Activated naive CD8-positive, alpha-beta T cell treated with anti-CD3 and anti-CD28 coated beads for 36 hours (primary cell): Measurements from ENCODE around the gene FRG2C. TPM values are rescaled to one million over a fixed set of nuclear protein-coding genes. Genes with fewer than 3 reads are reported as not detected.
"Not testable (repeated sequence)": the region's sequence is repeated elsewhere in the genome, so short reads cannot be mapped to it uniquely, and the experiment has no call there.

ENCODE experiments used
- DNase-seq: peaks from one replicate; pipeline ENCODE4 v3.0.0; 2021
- H3K27ac Mint-ChIP-seq: one replicate; pipeline ENCODE4 v1.8.0; 2022; ENCODE audit warnings: mild to moderate bottlenecking, moderate library complexity, mixed read lengths
- H3K27me3 Mint-ChIP-seq: one replicate; pipeline ENCODE4 v1.8.0; 2022; ENCODE audit warnings: mild to moderate bottlenecking, mixed read lengths
- H3K36me3 Mint-ChIP-seq: one replicate; pipeline ENCODE4 v1.8.0; 2021; ENCODE audit warnings: mild to moderate bottlenecking, mixed read lengths
- H3K4me1 Mint-ChIP-seq: one replicate; pipeline ENCODE4 v1.8.0; 2021; ENCODE audit warnings: mixed read lengths
- H3K4me3 Mint-ChIP-seq: one replicate; pipeline ENCODE4 v1.8.0; 2022; ENCODE audit warnings: mild to moderate bottlenecking, moderate library complexity, mixed read lengths
- H3K9me3 Mint-ChIP-seq: one replicate; pipeline ENCODE4 v1.8.0; 2022; ENCODE audit warnings: mixed read lengths
- total RNA-seq, 2 experiments: library from RNA; stranded (reverse); gene quantifications; one replicate each; pipeline ENCODE4 v1.2.3, GENCODE V29; 2021

FRG2C gene
- total RNA-seq, 2 experiments from 2014 or later = not detected

- H3K9me3 Mint-ChIP-seq = peaks cover 11% of the 10 kb centered on the region
- not testable (repeated sequence) for DNase-seq, H3K36me3 Mint-ChIP-seq, H3K27ac Mint-ChIP-seq, H3K4me1 Mint-ChIP-seq
- peak overlapping the region; percentile 25 for H3K4me3 Mint-ChIP-seq
- H3K27me3 Mint-ChIP-seq = peaks cover 62% of the 10 kb centered on the region
Observed at GRCh38 chr3:75658411-75659107, 5.6 kb upstream of the FRG2C start.

GRCh38 chr3:75659108-75659433 lies 5.1 kb upstream of the FRG2C start:
- not testable (repeated sequence) for H3K4me1 Mint-ChIP-seq, H3K27ac Mint-ChIP-seq, DNase-seq, H3K4me3 Mint-ChIP-seq, H3K36me3 Mint-ChIP-seq
- Mint-ChIP-seq H3K27me3 (peaks cover 57% of the 10 kb centered on the region), H3K9me3 (peaks cover 11% of the 10 kb centered on the region)

- not testable (repeated sequence) for DNase-seq, H3K4me1 Mint-ChIP-seq, H3K4me3 Mint-ChIP-seq, H3K36me3 Mint-ChIP-seq, H3K27ac Mint-ChIP-seq
- H3K9me3 Mint-ChIP-seq = peaks cover 21% of the 10 kb centered on the region
- peaks cover 47% of the 10 kb centered on the region for H3K27me3 Mint-ChIP-seq
Observed at GRCh38 chr3:75665626-75666025, 1.5 kb downstream of the FRG2C start.

GRCh38 chr3:75667757-75668701 lies 3.9 kb downstream of the FRG2C start:
- H3K4me1 Mint-ChIP-seq, DNase-seq, H3K4me3 Mint-ChIP-seq, H3K27ac Mint-ChIP-seq: not testable (repeated sequence)
- Mint-ChIP-seq H3K9me3 (peaks cover 26% of the 10 kb centered on the region), H3K27me3 (peaks cover 58% of the 10 kb centered on the region), H3K36me3 (peaks cover 14% of the 10 kb centered on the region)

- Mint-ChIP-seq H3K27me3 (peaks cover 66% of the 10 kb centered on the region), H3K9me3 (peaks cover 33% of the 10 kb centered on the region), H3K36me3 (peaks cover 14% of the 10 kb centered on the region)
- H3K27ac Mint-ChIP-seq, H3K4me1 Mint-ChIP-seq, H3K4me3 Mint-ChIP-seq: not testable (repeated sequence)
- peak; percentile 41 for DNase-seq
Observed at GRCh38 chr3:75668759-75669347, 4.7 kb downstream of the FRG2C start.

GRCh38 chr3:75669348-75670297 lies 5.5 kb downstream of the FRG2C start:
- H3K4me1 Mint-ChIP-seq, H3K4me3 Mint-ChIP-seq, DNase-seq, H3K27ac Mint-ChIP-seq: not testable (repeated sequence)
- Mint-ChIP-seq H3K36me3 (peaks cover 14% of the 10 kb centered on the region), H3K9me3 (peaks cover 32% of the 10 kb centered on the region), H3K27me3 (peaks cover 61% of the 10 kb centered on the region)

- Mint-ChIP-seq H3K27me3 (peaks cover 54% of the 10 kb centered on the region), H3K36me3 (peaks cover 14% of the 10 kb centered on the region), H3K4me3 (peak overlapping the region; percentile 32), H3K9me3 (peaks cover 34% of the 10 kb centered on the region)
- H3K27ac Mint-ChIP-seq, H3K4me1 Mint-ChIP-seq, DNase-seq: not testable (repeated sequence)
Observed at GRCh38 chr3:75670298-75671286, 6.5 kb downstream of the FRG2C start.

GRCh38 chr3:75671287-75672139 lies 7.4 kb downstream of the FRG2C start:
- H3K4me3 Mint-ChIP-seq, H3K27ac Mint-ChIP-seq, DNase-seq, H3K4me1 Mint-ChIP-seq: not testable (repeated sequence)
- Mint-ChIP-seq H3K36me3 (peaks cover 17% of the 10 kb centered on the region), H3K9me3 (peaks cover 38% of the 10 kb centered on the region), H3K27me3 (peaks cover 50% of the 10 kb centered on the region)

- Mint-ChIP-seq H3K36me3 (peaks cover 17% of the 10 kb centered on the region), H3K27me3 (peaks cover 48% of the 10 kb centered on the region), H3K9me3 (peaks cover 36% of the 10 kb centered on the region)
- not testable (repeated sequence) for H3K4me1 Mint-ChIP-seq, H3K4me3 Mint-ChIP-seq, H3K27ac Mint-ChIP-seq
- peak; percentile 15 for DNase-seq
Observed at GRCh38 chr3:75672140-75672775, 8.1 kb downstream of the FRG2C start.

GRCh38 chr3:75683965-75684364 lies 19.8 kb downstream of the FRG2C start:
- not testable (repeated sequence) for H3K36me3 Mint-ChIP-seq, H3K4me3 Mint-ChIP-seq, H3K4me1 Mint-ChIP-seq, H3K27ac Mint-ChIP-seq, DNase-seq, H3K27me3 Mint-ChIP-seq
- peaks cover 23% of the 10 kb centered on the region for H3K9me3 Mint-ChIP-seq

GRCh38 chr3:75687323-75687722 lies 23.2 kb downstream of the FRG2C start:
- H3K27me3 Mint-ChIP-seq = no peaks in the 10 kb centered on the region
- peaks cover 36% of the 10 kb centered on the region for H3K9me3 Mint-ChIP-seq
- H3K4me3 Mint-ChIP-seq = no peak overlapping the region
- H3K36me3 Mint-ChIP-seq = peaks cover 7% of the 10 kb centered on the region
- no peak overlapping the region for H3K27ac Mint-ChIP-seq
- no peaks in the 10 kb centered on the region for H3K4me1 Mint-ChIP-seq
- no peak for DNase-seq

- Mint-ChIP-seq H3K4me1 (no peaks in the 10 kb centered on the region), H3K9me3 (peaks cover 37% of the 10 kb centered on the region), H3K27me3 (no peaks in the 10 kb centered on the region), H3K27ac (no peak overlapping the region), H3K4me3 (no peak overlapping the region), H3K36me3 (peaks cover 9% of the 10 kb centered on the region)
- DNase-seq = no peak
Observed at GRCh38 chr3:75692061-75692460, 27.9 kb downstream of the FRG2C start.
